ENCODE results near the gene TRIM44.

DNA sequence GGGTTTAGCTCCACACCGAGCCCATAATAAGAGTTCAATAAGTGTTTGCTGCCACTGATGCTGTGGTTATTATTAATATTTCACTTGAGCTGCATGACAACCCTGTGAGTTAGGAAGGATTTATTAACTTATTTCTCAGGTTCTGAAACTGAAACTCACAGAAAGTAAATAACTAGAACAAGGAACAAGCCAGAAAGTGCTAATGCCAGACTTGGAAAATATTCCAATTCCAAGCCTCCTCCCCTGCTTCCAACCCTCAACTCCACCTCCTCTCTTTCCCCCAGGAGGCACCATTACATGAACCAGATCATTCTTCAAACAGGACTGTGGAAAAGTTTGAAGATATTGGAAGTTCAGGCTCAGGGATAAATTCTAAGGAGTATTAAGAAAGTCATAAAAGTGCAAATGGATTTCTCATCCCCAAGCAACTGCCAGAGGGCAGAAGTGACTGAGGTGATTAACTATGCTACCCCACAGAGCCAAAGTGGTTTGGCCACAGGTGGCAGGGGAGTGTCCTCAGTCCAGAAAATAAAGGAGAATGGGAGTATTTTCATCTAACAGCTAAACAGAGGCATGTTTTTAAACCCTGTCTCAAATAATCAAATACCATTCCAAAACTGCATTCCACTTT, 47.5 kb upstream of the TRIM44 start:
- TF ChIP-seq, protein P1, sequence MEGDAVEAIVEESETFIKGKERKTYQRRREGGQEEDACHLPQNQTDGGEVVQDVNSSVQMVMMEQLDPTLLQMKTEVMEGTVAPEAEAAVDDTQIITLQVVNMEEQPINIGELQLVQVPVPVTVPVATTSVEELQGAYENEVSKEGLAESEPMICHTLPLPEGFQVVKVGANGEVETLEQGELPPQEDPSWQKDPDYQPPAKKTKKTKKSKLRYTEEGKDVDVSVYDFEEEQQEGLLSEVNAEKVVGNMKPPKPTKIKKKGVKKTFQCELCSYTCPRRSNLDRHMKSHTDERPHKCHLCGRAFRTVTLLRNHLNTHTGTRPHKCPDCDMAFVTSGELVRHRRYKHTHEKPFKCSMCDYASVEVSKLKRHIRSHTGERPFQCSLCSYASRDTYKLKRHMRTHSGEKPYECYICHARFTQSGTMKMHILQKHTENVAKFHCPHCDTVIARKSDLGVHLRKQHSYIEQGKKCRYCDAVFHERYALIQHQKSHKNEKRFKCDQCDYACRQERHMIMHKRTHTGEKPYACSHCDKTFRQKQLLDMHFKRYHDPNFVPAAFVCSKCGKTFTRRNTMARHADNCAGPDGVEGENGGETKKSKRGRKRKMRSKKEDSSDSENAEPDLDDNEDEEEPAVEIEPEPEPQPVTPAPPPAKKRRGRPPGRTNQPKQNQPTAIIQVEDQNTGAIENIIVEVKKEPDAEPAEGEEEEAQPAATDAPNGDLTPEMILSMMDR (conservative IDR thresholded peaks at IDR 0.05): no peak
- TF ChIP-seq ZFX (IDR thresholded peaks at IDR 0.05): no peak

Data from C4-2B (cell line).